Glutamatergic neuron (in vitro differentiated cells): Measurements from ENCODE around the gene WASHC4. TPM values are rescaled to one million over a fixed set of nuclear protein-coding genes. Genes with fewer than 3 reads are reported as not detected.
A peak's percentile ranks its signal among the peaks of the same experiment; 100 is the strongest.

Experiments
- DNase-seq: peaks from one replicate; pipeline ENCODE4 v3.0.0; 2022
- H3K27ac Mint-ChIP-seq: one replicate; pipeline ENCODE4 v1.8.0; 2020; ENCODE audit warnings: mild to moderate bottlenecking, mixed read lengths, inconsistent platforms; ENCODE audit not compliant: unreplicated experiment
- H3K27me3 Mint-ChIP-seq: one replicate; pipeline ENCODE4 v1.8.0; 2020; ENCODE audit warnings: mild to moderate bottlenecking, moderate library complexity, mixed read lengths, inconsistent platforms; ENCODE audit not compliant: unreplicated experiment
- H3K36me3 Mint-ChIP-seq: one replicate; pipeline ENCODE4 v1.8.0; 2020; ENCODE audit warnings: mild to moderate bottlenecking, mixed read lengths, inconsistent platforms; ENCODE audit not compliant: unreplicated experiment
- H3K4me1 Mint-ChIP-seq: one replicate; pipeline ENCODE4 v1.8.0; 2020; ENCODE audit warnings: mild to moderate bottlenecking, low read depth, mixed read lengths, inconsistent platforms; ENCODE audit not compliant: unreplicated experiment
- H3K4me3 Mint-ChIP-seq: one replicate; pipeline ENCODE4 v1.8.0; 2020; ENCODE audit warnings: mild to moderate bottlenecking, mixed read lengths, inconsistent platforms; ENCODE audit not compliant: unreplicated experiment
- H3K9me3 Mint-ChIP-seq: one replicate; pipeline ENCODE4 v1.8.0; 2020; ENCODE audit warnings: mild to moderate bottlenecking, moderate library complexity, mixed read lengths, inconsistent platforms; ENCODE audit not compliant: unreplicated experiment
- total RNA-seq: library from RNA; stranded (reverse); fragmentation: NEBNext Ultra II Directional; extraction: Animal tissue kit (Norgen Biotek cat#: 25700); gene quantifications from one replicate; pipeline ENCODE4 v1.2.1, GENCODE V29; 2021; ENCODE audit not compliant: unreplicated experiment
- TF ChIP-seq, protein P1 (sequence below): fragments of 200-600 bp; sonication (generic); IDR thresholded peaks from one replicate; pipeline ENCODE4 v1.5.0; 2021; ENCODE audit not compliant: partially characterized antibody, unreplicated experiment

Gene WASHC4
- total RNA-seq, 1 donor from 2014 or later: 75.4 TPM

DNA sequence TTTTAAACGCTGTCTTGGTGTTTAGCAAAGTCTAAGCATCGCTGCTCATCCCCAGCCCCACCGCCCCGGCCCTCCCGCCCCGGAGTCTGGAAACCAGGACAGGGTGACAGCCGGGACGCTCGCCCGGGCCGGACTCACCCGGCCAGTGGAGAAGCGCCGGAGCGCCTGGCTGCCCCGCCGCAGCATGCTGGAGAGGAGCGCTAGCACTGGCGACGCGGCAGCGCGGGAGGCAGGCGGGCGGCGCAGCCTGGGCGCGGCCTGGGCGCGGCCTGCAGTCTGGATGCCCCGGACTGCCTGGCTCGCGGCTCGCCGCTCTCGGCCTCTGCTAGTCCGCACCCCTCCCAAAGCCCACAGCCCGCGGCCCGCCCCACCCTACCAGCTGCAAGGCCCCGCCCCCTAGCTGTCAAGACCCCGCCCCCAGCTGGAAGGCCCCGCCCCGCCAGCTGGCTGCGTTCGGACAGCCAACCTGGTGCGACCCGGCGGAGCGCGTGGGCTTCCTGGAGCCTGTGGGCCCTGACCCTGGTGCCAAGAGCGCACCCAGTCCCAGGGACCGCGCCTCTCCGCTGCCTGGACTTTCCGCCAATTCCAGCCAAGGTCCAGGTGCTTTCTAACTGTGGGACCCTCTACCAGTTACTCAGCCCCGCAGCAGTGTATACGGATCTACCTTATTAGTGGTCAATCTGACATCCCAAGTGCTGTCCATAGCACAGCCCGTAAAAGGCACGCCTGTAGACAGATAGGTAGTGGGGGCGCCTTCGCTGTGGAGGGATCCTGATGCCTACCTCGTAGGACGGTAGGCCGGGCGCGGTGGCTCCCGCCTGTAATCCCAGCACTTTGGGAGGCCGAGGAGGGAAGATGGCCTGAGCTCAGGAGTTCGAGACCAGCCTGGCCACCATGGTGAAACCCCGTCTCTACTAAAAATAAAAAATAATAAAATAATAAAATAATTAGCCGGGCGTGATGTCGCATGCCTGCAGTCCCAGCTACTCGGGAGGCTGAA, 23.0 kb upstream of the WASHC4 start, which contains the start of gene ALDH1L2:
TSS of gene ALDH1L2 (minus strand) at position 208 of the 1,000 bp plus-strand sequence. CDS start at position 186, 22 bp downstream.
- Mint-ChIP-seq H3K4me3 (peak within 1 kb of the TSS; percentile 98), H3K4me1 (peaks cover 12% of the 10 kb centered on the region), H3K27me3 (peaks cover 5% of the 10 kb centered on the region), H3K36me3 (peaks cover 6% of the 10 kb centered on the region), H3K27ac (peak within 1 kb of the TSS; percentile 99), H3K9me3 (peaks cover 13% of the 10 kb centered on the region)
- TF ChIP-seq, protein P1, sequence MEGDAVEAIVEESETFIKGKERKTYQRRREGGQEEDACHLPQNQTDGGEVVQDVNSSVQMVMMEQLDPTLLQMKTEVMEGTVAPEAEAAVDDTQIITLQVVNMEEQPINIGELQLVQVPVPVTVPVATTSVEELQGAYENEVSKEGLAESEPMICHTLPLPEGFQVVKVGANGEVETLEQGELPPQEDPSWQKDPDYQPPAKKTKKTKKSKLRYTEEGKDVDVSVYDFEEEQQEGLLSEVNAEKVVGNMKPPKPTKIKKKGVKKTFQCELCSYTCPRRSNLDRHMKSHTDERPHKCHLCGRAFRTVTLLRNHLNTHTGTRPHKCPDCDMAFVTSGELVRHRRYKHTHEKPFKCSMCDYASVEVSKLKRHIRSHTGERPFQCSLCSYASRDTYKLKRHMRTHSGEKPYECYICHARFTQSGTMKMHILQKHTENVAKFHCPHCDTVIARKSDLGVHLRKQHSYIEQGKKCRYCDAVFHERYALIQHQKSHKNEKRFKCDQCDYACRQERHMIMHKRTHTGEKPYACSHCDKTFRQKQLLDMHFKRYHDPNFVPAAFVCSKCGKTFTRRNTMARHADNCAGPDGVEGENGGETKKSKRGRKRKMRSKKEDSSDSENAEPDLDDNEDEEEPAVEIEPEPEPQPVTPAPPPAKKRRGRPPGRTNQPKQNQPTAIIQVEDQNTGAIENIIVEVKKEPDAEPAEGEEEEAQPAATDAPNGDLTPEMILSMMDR: no peak
- peak; percentile 89 for DNase-seq

- Mint-ChIP-seq H3K27ac (peak overlapping the region; percentile 10), H3K27me3 (peaks cover 5% of the 10 kb centered on the region), H3K4me1 (peaks cover 12% of the 10 kb centered on the region), H3K9me3 (peaks cover 13% of the 10 kb centered on the region), H3K4me3 (peak overlapping the region; percentile 46), H3K36me3 (peaks cover 6% of the 10 kb centered on the region)
- DNase-seq: no peak
- TF ChIP-seq, protein P1: no peak
These were observed 22.0 kb upstream of the WASHC4 start for GRCh38 chr12:105085501-105085900.

DNA sequence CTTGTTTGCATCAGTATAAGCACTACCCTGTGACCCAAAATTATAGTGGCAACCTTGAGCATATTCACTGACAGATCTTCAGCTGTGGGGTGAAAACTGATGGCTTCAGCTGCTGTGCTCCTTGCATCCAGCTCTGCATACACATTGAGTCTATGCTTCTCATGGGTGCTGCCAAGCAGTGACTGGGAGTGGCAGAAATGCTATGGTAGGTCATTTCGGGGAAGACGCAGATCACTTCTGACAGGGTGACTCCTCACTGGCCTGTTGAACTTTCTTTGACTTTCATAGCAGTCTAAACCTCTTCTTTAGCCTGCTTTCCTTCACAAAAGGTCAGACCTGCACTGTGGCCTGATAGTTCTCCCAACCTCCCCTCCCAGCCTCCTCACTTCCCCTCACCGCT, 17.7 kb upstream of the WASHC4 start:
- peaks cover 7% of the 10 kb centered on the region for H3K4me1 Mint-ChIP-seq
- TF ChIP-seq, protein P1: no peak
- no peaks in the 10 kb centered on the region for H3K27me3 Mint-ChIP-seq
- DNase-seq: no peak
- no peak overlapping the region for H3K27ac Mint-ChIP-seq
- no peak overlapping the region for H3K4me3 Mint-ChIP-seq
- H3K36me3 Mint-ChIP-seq: peaks cover 6% of the 10 kb centered on the region
- H3K9me3 Mint-ChIP-seq: peaks cover 11% of the 10 kb centered on the region

GRCh38 chr12:105090361-105090760, 17.2 kb upstream of the WASHC4 start:
- no peak overlapping the region for H3K27ac Mint-ChIP-seq
- H3K4me1 Mint-ChIP-seq: peaks cover 7% of the 10 kb centered on the region
- H3K9me3 Mint-ChIP-seq: peaks cover 10% of the 10 kb centered on the region
- DNase-seq: no peak
- peaks cover 6% of the 10 kb centered on the region for H3K36me3 Mint-ChIP-seq
- H3K27me3 Mint-ChIP-seq: no peaks in the 10 kb centered on the region
- TF ChIP-seq, protein P1: no peak
- H3K4me3 Mint-ChIP-seq: no peak overlapping the region
